Measurements from ENCODE around the gene C19orf38. TPM values are rescaled to one million over a fixed set of nuclear protein-coding genes. Genes with fewer than 3 reads are reported as not detected.
"Not testable (repeated sequence)": the region's sequence is repeated elsewhere in the genome, so short reads cannot be mapped to it uniquely, and the experiment has no call there.

The C19orf38 gene
- total and polyA plus RNA-seq, 2 experiments from 2014 or later = 0.33 to 0.64 TPM

GRCh38 chr19:10870955-10871603, 22.9 kb downstream of the C19orf38 start, which contains the start of gene CARM1:
TSS of gene CARM1 (plus strand) at chr19:10871553. CDS start at chr19:10871703, 150 bp downstream.
- Histone ChIP-seq H3K4me3 (peak within 1 kb of the TSS; percentile 95), H3K27me3 (no peaks in the 10 kb centered on the region), H3K27ac (peak within 1 kb of the TSS; percentile 96), H3K9me3 (ENCODE audit: low read depth) (no peaks in the 10 kb centered on the region), H3K36me3 (no peaks in the 10 kb centered on the region), H3K4me1 (ENCODE audit: low read depth) (peaks cover 6% of the 10 kb centered on the region)
- peak; percentile 98 to 100 for DNase-seq (ENCODE audit: low read depth in 1 of 2, low spot score in 1 of 2)
- peak; percentile 48 for TF ChIP-seq CTCF (IDR thresholded peaks at IDR 0.05; ENCODE audit: low read depth, low read length)

- peaks cover 6% of the 10 kb centered on the region for H3K4me1 ChIP-seq (ENCODE audit: low read depth)
- no peaks in the 10 kb centered on the region for H3K27me3 ChIP-seq
- H3K36me3 ChIP-seq = no peaks in the 10 kb centered on the region
- DNase-seq (ENCODE audit: low read depth in 1 of 2, low spot score in 1 of 2) = peak; percentile 21 to 60
- H3K27ac ChIP-seq = peak overlapping the region; percentile 96
- peak; percentile 5 for TF ChIP-seq CTCF (IDR thresholded peaks at IDR 0.05; ENCODE audit: low read depth, low read length)
- peak overlapping the region; percentile 95 for H3K4me3 ChIP-seq
- H3K9me3 ChIP-seq (ENCODE audit: low read depth) = no peaks in the 10 kb centered on the region
Observed at GRCh38 chr19:10871711-10872545, 23.7 kb downstream of the C19orf38 start.

GRCh38 chr19:10872546-10873107, 24.4 kb downstream of the C19orf38 start:
- H3K27ac ChIP-seq = peak overlapping the region; percentile 96

DNA sequence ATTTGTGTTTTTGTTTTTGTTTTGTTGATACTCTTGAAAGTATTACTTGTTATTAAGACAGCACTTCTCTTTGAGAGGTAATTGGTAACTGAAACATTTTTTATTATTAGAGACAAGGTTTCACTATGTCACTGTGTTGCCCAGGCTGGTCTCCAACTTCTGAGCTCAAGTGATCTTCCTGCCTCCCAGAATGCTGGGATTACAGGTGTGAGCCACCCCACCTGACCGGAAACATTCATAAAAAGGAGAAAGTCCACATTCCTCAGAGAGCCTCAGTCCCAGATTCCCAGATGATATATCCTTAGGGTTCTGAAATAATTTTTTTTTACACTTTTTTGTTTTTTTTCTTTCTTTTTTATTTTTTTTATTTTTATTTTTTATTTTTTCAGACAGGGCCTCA, 25.8 kb downstream of the C19orf38 start:
- DNase-seq (ENCODE audit: low read depth in 1 of 2, low spot score in 1 of 2) = no peak
- Histone ChIP-seq H3K36me3 (no peaks in the 10 kb centered on the region), H3K9me3 (ENCODE audit: low read depth) (no peaks in the 10 kb centered on the region), H3K27me3 (no peaks in the 10 kb centered on the region), H3K4me3 (no peak overlapping the region), H3K27ac (no peak overlapping the region), H3K4me1 (ENCODE audit: low read depth) (peaks cover 6% of the 10 kb centered on the region)
- TF ChIP-seq CTCF (IDR thresholded peaks at IDR 0.05; ENCODE audit: low read depth, low read length) = no peak

More at GRCh38 chr19:10872546-10873107, 24.4 kb downstream of the C19orf38 start:
- Histone ChIP-seq H3K27me3 (no peaks in the 10 kb centered on the region), H3K4me3 (peak overlapping the region; percentile 95), H3K9me3 (ENCODE audit: low read depth) (no peaks in the 10 kb centered on the region), H3K36me3 (no peaks in the 10 kb centered on the region), H3K4me1 (ENCODE audit: low read depth) (peaks cover 6% of the 10 kb centered on the region)
- no peak for TF ChIP-seq CTCF (IDR thresholded peaks at IDR 0.05; ENCODE audit: low read depth, low read length)
- no peak for DNase-seq (ENCODE audit: low read depth in 1 of 2, low spot score in 1 of 2)

- Histone ChIP-seq H3K4me1 (ENCODE audit: low read depth) (peaks cover 25% of the 10 kb centered on the region), H3K27ac (peak overlapping the region; percentile 76)
Observed at GRCh38 chr19:10876459-10877240, 28.4 kb downstream of the C19orf38 start.

DNA sequence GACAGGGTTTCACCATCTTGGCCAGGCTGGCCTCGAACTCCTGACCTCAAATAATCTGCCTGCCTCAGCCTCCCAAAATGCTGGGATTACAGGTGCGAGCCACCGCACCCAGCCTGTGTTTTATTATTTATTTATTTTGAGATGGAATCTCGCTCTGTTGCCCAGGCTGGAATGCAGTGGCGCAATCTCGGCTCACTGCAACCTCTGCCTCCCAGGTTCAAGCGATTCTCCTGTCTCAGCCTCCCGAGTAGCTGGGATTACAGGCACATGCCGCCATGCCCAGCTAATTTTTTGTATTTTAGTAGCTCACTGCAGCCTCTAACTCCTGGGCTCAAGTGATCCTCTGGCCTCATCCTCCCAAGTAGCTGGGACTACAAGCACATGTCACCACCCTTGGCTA, 29.4 kb downstream of the C19orf38 start:
- not testable (repeated sequence) for DNase-seq (ENCODE audit: low read depth in 1 of 2, low spot score in 1 of 2); H3K9me3 ChIP-seq (ENCODE audit: low read depth); H3K36me3 ChIP-seq; H3K4me3 ChIP-seq; H3K27me3 ChIP-seq
- peak overlapping the region; percentile 52 for H3K27ac ChIP-seq
- peaks cover 34% of the 10 kb centered on the region for H3K4me1 ChIP-seq (ENCODE audit: low read depth)

More at GRCh38 chr19:10876459-10877240, 28.4 kb downstream of the C19orf38 start:
- Histone ChIP-seq H3K36me3 (no peaks in the 10 kb centered on the region), H3K9me3 (ENCODE audit: low read depth) (no peaks in the 10 kb centered on the region), H3K27me3 (no peaks in the 10 kb centered on the region), H3K4me3 (no peak overlapping the region)
- TF ChIP-seq CTCF (IDR thresholded peaks at IDR 0.05; ENCODE audit: low read depth, low read length) = no peak
- DNase-seq (ENCODE audit: low read depth in 1 of 2, low spot score in 1 of 2) = no peak

Measured in cardiac muscle cell (in vitro differentiated cells and primary cell).